Colonic mucosa (tissue), 4 donors: ENCODE data around the gene RBM47. TPM values are rescaled to one million over a fixed set of nuclear protein-coding genes. Genes with fewer than 3 reads are reported as not detected.

ENCODE experiments used
- DNase-seq: peaks from one replicate; pipeline ENCODE4 v3.0.0-alpha.2; 2020
- H3K27ac ChIP-seq: fragments of 200-600 bp; one replicate; pipeline ENCODE4 v1.8.0; 2021
- H3K27me3 ChIP-seq: fragments of 200-600 bp; one replicate; pipeline ENCODE4 v1.8.0; 2021
- H3K36me3 ChIP-seq: fragments of 200-600 bp; one replicate; pipeline ENCODE4 v1.8.0; 2021
- H3K4me1 ChIP-seq: fragments of 200-600 bp; one replicate; pipeline ENCODE4 v1.8.0; 2021; ENCODE audit warnings: mild to moderate bottlenecking
- H3K4me3 ChIP-seq: fragments of 200-600 bp; one replicate; pipeline ENCODE4 v1.8.0; 2021
- H3K9ac ChIP-seq, 2 donors: one replicate each; pipeline ENCODE4 v1.7.0; 2013; ENCODE audit warnings: control low read depth in 2 of 2, low read depth in 2 of 2, low read length in 2 of 2
- H3K9me3 ChIP-seq: fragments of 200-600 bp; one replicate; pipeline ENCODE4 v1.8.0; 2021
- intact Hi-C: fragments of 100-400 bp; cut with DNase I; formaldehyde crosslinking; loops from one replicate; pipeline ENCODE4 v1.14.1; 2022
- total RNA-seq, 2 donors: library from RNA; stranded (reverse); fragmentation: NEBNext Ultra II Directional in 1 of 2; extraction: Animal tissue kit (Norgen Biotek cat#: 25700) in 1 of 2; gene quantifications; one replicate each; pipeline ENCODE4 v1.2.1, GENCODE V29; 2021
- TF ChIP-seq, protein P1 (sequence below): fragments of 200-600 bp; IDR thresholded peaks from one replicate; pipeline ENCODE4 v1.8.0; 2022; ENCODE audit warnings: antibody characterized with exemption, mild to moderate bottlenecking
- donor health status: healthy.
- donor health status: DM: no; HTN: no; CAD: no.
- donor health status: DM: no; HTN: no; CAD: no.

RBM47 gene
- total RNA-seq, 2 donors from 2014 or later: 279 to 281 TPM

DNA sequence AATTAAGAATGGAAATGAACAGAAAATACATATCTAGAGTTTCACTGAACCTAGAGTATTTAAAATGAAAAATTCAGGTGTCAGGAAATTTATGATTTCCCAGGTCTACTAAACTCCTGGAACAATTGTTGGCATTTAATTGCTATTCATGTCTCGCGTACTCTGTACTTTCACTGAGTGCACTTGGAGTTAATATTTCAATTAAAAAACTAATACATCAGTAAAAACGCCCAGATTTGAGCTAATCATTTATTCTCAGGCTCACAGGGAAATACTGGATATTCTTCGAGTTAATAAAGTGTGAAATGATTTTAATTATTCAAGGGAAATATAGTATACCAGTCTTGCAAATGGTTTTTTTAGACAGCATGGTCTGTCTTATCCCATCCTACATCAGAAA is 168.6 kb downstream of the RBM47 start:
- no peaks in the 10 kb centered on the region for H3K9me3 ChIP-seq
- H3K27ac ChIP-seq: no peak overlapping the region
- H3K9ac ChIP-seq: no peak overlapping the region
- H3K36me3 ChIP-seq: no peaks in the 10 kb centered on the region
- intact Hi-C loops: no loop called here
- no peak for DNase-seq
- TF ChIP-seq, protein P1, sequence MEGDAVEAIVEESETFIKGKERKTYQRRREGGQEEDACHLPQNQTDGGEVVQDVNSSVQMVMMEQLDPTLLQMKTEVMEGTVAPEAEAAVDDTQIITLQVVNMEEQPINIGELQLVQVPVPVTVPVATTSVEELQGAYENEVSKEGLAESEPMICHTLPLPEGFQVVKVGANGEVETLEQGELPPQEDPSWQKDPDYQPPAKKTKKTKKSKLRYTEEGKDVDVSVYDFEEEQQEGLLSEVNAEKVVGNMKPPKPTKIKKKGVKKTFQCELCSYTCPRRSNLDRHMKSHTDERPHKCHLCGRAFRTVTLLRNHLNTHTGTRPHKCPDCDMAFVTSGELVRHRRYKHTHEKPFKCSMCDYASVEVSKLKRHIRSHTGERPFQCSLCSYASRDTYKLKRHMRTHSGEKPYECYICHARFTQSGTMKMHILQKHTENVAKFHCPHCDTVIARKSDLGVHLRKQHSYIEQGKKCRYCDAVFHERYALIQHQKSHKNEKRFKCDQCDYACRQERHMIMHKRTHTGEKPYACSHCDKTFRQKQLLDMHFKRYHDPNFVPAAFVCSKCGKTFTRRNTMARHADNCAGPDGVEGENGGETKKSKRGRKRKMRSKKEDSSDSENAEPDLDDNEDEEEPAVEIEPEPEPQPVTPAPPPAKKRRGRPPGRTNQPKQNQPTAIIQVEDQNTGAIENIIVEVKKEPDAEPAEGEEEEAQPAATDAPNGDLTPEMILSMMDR: no peak
- H3K4me3 ChIP-seq: no peak overlapping the region
- no peaks in the 10 kb centered on the region for H3K4me1 ChIP-seq
- H3K27me3 ChIP-seq: no peaks in the 10 kb centered on the region

DNA sequence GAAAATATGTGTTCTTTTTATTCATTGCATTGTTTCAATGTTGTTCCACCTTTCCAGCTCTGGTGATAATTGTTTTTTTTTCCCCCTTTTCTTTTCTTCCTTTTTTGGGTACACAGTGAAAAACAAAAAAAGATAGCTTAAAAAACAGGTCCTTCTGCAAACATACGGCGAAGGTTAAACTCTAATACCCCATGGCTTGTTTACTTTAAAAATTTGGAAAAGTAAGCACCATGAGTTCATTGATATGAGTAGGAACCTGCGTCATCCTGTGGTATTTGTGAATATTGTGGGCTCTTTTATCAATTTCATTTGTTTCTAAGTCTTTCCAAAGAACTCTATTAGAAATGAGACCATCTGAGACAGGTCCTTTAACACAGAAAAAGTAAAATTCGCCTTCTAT is 171.0 kb downstream of the RBM47 start:
- TF ChIP-seq, protein P1: no peak
- no peaks in the 10 kb centered on the region for H3K36me3 ChIP-seq
- no peak overlapping the region for H3K9ac ChIP-seq
- intact Hi-C loops: no loop called here
- no peaks in the 10 kb centered on the region for H3K9me3 ChIP-seq
- H3K27me3 ChIP-seq: no peaks in the 10 kb centered on the region
- H3K27ac ChIP-seq: peak overlapping the region; percentile 13
- DNase-seq: no peak
- peaks cover 6% of the 10 kb centered on the region for H3K4me1 ChIP-seq
- H3K4me3 ChIP-seq: no peak overlapping the region

DNA sequence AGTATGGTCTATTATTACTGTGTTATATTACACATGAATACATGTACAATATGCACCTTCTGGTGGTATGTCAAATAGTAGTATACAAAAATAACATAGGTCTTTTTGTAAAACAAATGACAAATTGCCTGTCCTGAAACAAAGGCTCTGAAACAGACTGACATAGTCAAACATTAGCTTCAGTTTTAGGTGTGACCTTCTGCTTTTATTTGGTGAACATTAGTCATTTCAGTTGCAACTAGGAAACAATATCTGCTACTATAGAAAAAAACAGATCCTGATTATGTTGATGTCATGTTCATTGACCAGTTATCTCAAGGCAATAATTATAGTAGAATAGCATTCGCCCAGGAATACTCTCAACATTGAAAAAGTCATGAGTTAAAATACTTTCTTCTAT is 171.6 kb downstream of the RBM47 start:
- Histone ChIP-seq H3K4me3 (no peak overlapping the region), H3K36me3 (no peaks in the 10 kb centered on the region), H3K27me3 (no peaks in the 10 kb centered on the region), H3K27ac (peak overlapping the region; percentile 22), H3K4me1 (peaks cover 7% of the 10 kb centered on the region), H3K9me3 (no peaks in the 10 kb centered on the region), H3K9ac (no peak overlapping the region)
- intact Hi-C loops: no loop called here
- DNase-seq: no peak
- TF ChIP-seq, protein P1: no peak

DNA sequence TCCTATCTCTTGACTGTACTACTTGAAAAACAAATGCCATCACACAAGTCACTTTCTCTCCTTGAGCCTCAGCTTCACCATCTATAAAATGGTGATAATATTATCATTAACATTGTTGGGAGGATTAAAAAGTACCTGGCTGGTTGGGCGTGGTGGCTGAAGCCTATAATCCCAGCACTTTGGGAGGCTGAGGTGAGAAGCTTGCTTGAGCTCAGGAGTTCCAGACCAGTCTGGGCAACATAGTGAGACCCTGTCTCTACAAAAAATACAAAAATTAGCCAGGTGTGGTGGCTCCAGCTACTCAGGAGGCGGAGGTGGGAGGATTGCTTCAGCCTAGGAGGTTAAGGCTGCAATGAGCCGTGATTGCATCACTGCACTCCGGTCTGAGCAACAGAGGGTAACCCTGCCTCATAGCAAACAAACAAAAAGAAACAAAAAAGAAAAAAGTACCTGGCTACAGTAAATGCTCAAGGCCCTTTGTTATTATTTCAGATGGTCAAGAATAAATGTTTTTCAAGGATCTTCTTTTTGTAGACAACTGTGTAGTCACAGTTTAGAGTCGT is 174.2 kb downstream of the RBM47 start:
- DNase-seq: no peak
- TF ChIP-seq, protein P1: no peak
- no peaks in the 10 kb centered on the region for H3K27me3 ChIP-seq
- H3K4me3 ChIP-seq: no peak overlapping the region
- H3K9me3 ChIP-seq: no peaks in the 10 kb centered on the region
- intact Hi-C loops: no loop called here
- no peak overlapping the region for H3K27ac ChIP-seq
- no peak overlapping the region for H3K9ac ChIP-seq
- peaks cover 10% of the 10 kb centered on the region for H3K4me1 ChIP-seq
- no peaks in the 10 kb centered on the region for H3K36me3 ChIP-seq

DNA sequence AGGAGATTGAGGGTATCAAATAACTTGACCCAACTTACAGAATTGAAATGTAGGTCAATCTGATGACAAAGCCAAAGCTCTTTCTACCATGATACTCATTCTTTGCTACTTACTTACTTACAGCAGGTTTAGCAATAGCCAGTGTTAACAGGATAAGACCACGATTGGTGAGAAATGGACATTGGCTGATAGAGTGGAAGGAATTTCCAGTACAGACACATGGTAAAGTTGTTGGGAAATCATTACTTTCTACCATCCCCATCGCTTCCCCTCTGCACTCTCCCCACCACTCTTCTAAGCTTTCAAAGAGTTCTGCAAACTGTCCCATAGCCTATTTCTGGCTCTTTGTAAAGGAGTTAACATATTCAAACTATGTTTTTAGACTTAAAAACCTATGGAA is 174.8 kb downstream of the RBM47 start:
- peaks cover 10% of the 10 kb centered on the region for H3K4me1 ChIP-seq
- no peaks in the 10 kb centered on the region for H3K9me3 ChIP-seq
- no peak overlapping the region for H3K9ac ChIP-seq
- H3K27me3 ChIP-seq: no peaks in the 10 kb centered on the region
- no peak for DNase-seq
- intact Hi-C loops: no loop called here
- H3K4me3 ChIP-seq: no peak overlapping the region
- TF ChIP-seq, protein P1: no peak
- no peak overlapping the region for H3K27ac ChIP-seq
- peaks cover 4% of the 10 kb centered on the region for H3K36me3 ChIP-seq
